ENCODE data around the gene USP44. TPM values are rescaled to one million over a fixed set of nuclear protein-coding genes. Genes with fewer than 3 reads are reported as not detected.

The USP44 gene
- total and polyA plus RNA-seq, 2 experiments from 2014 or later: 235 to 248 TPM

DNA sequence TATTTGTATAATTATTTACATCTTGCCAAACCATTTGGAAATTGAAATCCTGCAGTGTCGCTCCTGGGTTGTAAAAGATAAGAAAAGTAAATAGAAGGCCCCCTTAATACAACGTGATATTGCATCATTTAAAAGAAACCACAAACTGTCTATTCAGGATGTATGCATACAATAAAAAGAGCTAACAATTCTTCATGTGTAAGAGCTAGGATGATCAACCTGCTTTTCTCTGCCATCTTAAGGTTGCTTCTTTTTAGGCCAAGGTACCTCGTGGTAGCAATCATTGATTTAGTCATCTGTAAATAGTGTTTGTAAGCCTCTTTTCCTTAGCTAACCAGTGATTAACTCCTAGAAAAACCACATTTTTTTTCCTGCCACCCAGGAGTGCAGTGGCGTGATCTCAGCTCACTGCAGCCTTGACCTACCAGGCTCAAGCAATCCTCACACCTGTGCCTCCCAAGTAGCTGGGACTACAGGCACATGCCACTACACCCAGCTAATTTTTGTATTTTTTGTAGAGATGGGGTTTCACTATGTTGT is 3.3 kb upstream of the USP44 start:
- peaks cover 75% of the 10 kb centered on the region for H3K79me2 ChIP-seq (replicated peaks; ENCODE audit: insufficient read depth)

More for the DNA sequence above, 3.3 kb upstream of the USP44 start:
- ATAC-seq: no peak
- no peak overlapping the region for H3K4me3 ChIP-seq
- no peak for TF ChIP-seq ZNF331 (CRISPR knock-in tag; IDR thresholded peaks at IDR 0.05; ENCODE audit: low read depth)
- TF ChIP-seq, protein P1, sequence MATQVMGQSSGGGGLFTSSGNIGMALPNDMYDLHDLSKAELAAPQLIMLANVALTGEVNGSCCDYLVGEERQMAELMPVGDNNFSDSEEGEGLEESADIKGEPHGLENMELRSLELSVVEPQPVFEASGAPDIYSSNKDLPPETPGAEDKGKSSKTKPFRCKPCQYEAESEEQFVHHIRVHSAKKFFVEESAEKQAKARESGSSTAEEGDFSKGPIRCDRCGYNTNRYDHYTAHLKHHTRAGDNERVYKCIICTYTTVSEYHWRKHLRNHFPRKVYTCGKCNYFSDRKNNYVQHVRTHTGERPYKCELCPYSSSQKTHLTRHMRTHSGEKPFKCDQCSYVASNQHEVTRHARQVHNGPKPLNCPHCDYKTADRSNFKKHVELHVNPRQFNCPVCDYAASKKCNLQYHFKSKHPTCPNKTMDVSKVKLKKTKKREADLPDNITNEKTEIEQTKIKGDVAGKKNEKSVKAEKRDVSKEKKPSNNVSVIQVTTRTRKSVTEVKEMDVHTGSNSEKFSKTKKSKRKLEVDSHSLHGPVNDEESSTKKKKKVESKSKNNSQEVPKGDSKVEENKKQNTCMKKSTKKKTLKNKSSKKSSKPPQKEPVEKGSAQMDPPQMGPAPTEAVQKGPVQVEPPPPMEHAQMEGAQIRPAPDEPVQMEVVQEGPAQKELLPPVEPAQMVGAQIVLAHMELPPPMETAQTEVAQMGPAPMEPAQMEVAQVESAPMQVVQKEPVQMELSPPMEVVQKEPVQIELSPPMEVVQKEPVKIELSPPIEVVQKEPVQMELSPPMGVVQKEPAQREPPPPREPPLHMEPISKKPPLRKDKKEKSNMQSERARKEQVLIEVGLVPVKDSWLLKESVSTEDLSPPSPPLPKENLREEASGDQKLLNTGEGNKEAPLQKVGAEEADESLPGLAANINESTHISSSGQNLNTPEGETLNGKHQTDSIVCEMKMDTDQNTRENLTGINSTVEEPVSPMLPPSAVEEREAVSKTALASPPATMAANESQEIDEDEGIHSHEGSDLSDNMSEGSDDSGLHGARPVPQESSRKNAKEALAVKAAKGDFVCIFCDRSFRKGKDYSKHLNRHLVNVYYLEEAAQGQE (IDR thresholded peaks at IDR 0.05; ENCODE audit: unreplicated experiment): no peak
- TF ChIP-seq, protein P2, sequence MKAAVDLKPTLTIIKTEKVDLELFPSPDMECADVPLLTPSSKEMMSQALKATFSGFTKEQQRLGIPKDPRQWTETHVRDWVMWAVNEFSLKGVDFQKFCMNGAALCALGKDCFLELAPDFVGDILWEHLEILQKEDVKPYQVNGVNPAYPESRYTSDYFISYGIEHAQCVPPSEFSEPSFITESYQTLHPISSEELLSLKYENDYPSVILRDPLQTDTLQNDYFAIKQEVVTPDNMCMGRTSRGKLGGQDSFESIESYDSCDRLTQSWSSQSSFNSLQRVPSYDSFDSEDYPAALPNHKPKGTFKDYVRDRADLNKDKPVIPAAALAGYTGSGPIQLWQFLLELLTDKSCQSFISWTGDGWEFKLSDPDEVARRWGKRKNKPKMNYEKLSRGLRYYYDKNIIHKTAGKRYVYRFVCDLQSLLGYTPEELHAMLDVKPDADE (IDR thresholded peaks at IDR 0.05): no peak
- TF ChIP-seq, protein P3, sequence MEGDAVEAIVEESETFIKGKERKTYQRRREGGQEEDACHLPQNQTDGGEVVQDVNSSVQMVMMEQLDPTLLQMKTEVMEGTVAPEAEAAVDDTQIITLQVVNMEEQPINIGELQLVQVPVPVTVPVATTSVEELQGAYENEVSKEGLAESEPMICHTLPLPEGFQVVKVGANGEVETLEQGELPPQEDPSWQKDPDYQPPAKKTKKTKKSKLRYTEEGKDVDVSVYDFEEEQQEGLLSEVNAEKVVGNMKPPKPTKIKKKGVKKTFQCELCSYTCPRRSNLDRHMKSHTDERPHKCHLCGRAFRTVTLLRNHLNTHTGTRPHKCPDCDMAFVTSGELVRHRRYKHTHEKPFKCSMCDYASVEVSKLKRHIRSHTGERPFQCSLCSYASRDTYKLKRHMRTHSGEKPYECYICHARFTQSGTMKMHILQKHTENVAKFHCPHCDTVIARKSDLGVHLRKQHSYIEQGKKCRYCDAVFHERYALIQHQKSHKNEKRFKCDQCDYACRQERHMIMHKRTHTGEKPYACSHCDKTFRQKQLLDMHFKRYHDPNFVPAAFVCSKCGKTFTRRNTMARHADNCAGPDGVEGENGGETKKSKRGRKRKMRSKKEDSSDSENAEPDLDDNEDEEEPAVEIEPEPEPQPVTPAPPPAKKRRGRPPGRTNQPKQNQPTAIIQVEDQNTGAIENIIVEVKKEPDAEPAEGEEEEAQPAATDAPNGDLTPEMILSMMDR (conservative IDR thresholded peaks at IDR 0.05; ENCODE audit: low read depth in 2 of 2): no peak
- H4K20me1 ChIP-seq (replicated peaks; ENCODE audit: insufficient read depth): no peaks in the 10 kb centered on the region
- peaks cover 33% of the 10 kb centered on the region for H3K4me1 ChIP-seq (ENCODE audit: insufficient read depth)
- H2AFZ ChIP-seq: no peak overlapping the region
- Mint-ChIP-seq H3K4me3 (peak overlapping the region; percentile 19; the same call in 1 of the 3 replicates), H3K36me3 (ENCODE audit: low read depth) (peaks cover 49% of the 10 kb centered on the region), H3K4me1 (peaks cover 39% of the 10 kb centered on the region), H3K27ac (peak overlapping the region; percentile 86; the same call in 1 of the 2 replicates), H3K27me3 (ENCODE audit: insufficient read depth, low read depth, poor library complexity) (peaks cover 14% of the 10 kb centered on the region), H3K9me3 (peaks cover 4% of the 10 kb centered on the region; the same call in 2 of the 3 replicates)
- no peaks in the 10 kb centered on the region for H3K9me2 ChIP-seq (ENCODE audit: insufficient read depth)
- no peak for DNase-seq (ENCODE audit: low spot score)
- no peaks in the 10 kb centered on the region for H3K27me3 ChIP-seq (ENCODE audit: insufficient read depth)
- H3F3A ChIP-seq (replicated peaks; ENCODE audit: low read depth): no peaks in the 10 kb centered on the region
- H3K4me2 ChIP-seq: no peak overlapping the region
- no peak overlapping the region for H3K27ac ChIP-seq (ENCODE audit: low read depth)
- H3K36me3 ChIP-seq (ENCODE audit: insufficient read depth): no peaks in the 10 kb centered on the region

Data from GM23338 (cell line).